CMK (cell line): ENCODE results near the gene HIVEP3.

ENCODE experiments used
- DNase-seq: peaks from one replicate; pipeline ENCODE4 v3.0.0-alpha.2; 2010; ENCODE audit warnings: low read depth

The HIVEP3 gene

GRCh38 chr1:41648844-41649243, 269.9 kb downstream of the HIVEP3 start:
- no peak for DNase-seq

- no peak for DNase-seq
These were observed 270.5 kb downstream of the HIVEP3 start for GRCh38 chr1:41648230-41648629.

DNA sequence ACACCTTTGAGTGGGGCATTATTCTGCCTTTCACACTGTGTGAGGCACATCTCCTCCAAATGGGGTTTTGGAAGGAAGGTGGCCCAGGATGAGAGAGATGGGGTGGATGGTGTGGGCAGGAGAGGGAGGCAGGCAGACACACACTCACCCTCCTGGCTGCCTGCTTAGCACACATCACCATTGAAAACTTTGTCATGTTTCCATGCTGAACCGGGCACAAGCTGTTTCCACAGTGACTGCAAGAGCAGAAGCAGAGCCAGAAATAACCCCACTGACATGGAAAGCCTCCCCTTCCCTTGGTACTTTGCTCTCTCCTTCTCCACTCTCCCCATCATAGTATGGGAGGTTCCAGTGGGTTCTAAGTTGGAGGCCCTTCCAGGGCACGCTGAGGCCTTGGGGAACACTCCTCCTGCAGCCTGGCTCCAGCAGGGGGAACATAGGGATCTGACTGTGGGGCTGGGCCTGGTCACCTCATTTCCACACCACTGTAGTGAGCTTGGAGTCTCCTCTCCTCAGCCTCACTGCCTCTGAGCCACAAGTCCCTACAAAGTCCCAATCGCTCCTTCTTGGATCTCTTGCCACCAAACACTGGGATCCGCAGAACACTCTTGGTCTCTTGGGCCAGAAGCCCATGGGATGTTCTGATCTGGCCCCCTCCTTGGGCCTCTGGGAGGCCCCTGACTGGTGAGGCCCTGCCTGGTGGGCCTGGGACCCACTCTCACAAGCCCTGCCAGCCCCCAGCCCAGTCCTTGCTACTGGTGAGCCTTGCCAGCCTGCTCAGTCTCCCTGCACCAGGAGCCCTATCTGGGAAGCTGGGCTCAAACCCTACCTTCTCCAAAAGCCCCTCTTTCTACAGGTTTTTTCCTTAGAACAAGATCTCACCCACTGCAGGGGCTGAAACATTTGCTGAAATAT, 271.2 kb downstream of the HIVEP3 start:
- no peak for DNase-seq

- DNase-seq = no peak
These were observed 272.5 kb downstream of the HIVEP3 start for GRCh38 chr1:41646186-41646585.

DNA sequence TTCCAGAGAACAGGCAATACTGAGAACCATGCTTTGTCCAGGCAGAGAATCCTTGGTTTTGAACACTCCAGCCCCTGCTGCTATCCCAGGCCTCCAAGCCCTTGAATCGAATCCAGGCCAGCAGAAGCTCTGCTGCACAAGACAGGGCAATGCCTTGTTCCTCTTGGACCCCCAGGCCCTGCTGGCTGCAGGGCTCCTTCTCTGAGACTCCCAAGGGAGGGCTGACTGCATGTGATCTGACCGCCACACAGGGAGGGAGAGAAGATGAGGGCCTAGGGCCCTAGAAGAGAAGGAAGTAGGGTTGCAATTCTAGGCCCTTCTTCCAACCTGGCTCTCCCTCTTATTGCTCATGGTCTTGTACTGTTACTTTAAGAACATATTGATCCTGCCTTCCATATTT, 273.7 kb downstream of the HIVEP3 start:
- no peak for DNase-seq

DNA sequence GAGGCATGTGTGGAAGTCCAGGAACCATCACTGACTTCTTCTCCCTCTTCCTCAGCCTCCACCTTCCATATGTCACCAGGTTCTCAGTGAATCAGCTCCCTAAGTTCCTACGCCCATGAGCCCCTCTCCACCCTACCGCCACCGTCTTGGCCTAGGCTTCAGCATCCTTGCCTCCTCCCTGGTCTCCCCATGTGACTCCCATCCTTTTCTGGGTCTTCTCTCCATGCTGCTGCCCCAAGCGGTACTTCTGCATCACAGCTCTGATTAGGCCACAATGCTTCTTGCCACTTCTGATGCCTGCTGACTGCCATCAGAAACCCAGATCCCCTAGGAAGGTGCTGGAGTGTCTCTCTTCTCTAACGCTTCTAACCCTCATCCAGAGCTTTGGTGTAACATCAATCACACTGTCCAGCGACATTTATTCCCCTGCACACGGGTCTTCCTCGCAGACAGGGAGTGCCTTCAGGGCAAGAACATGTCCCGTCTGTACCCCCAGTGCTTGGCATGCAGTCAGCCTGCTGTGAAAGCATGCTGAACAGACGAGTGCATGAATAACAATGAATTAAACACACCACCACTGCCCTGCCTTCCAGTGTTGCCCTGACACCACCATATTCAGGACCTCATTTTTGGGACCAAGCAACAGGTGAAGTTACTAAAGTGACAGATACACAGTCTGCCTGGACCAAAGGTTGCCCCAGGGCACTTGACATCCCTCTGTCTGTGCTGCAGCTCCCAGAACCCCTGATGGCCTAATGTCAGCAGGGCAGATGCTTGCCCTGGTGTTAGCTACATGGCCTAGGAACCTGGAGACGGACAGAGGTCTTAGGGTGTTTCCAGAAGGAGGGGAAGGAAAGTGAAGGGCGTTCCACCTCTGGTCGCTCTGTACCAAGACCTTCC, 275.6 kb downstream of the HIVEP3 start:
- DNase-seq = no peak

- no peak for DNase-seq
These were observed 276.7 kb downstream of the HIVEP3 start for GRCh38 chr1:41641941-41642527.

GRCh38 chr1:41641475-41641814, 277.3 kb downstream of the HIVEP3 start:
- DNase-seq = no peak

- DNase-seq = no peak
These were observed 277.8 kb downstream of the HIVEP3 start for GRCh38 chr1:41640756-41641474.

DNA sequence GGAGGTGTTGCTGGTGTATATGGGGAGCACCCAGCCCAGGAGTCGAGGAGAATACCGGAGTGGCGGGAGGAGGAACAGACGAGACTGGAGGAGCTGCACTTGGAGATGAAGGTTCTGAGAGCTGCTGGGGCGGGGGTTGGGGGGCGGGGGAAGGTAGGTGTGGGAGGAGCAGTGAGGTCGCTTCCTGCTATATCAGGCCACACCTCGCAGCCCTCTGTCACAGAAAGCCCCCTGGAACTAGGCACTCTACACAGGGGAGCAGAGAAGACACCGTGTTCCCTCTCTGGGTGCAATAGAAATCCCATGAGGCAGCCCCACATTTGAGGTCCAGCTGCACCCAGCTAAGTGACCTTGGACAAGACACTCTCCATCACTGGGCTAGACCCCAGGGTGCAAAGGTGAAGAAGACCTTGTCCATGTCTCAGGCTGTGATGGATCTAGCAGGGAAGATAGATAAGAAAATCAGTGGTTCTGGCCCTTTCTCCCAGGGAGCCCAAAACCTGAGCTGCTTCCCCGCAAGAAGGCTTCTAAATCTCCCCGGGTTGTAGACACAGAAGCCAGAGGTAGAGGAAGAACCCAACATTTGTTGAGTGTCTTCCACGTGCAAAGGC, 278.5 kb downstream of the HIVEP3 start:
- no peak for DNase-seq

DNA sequence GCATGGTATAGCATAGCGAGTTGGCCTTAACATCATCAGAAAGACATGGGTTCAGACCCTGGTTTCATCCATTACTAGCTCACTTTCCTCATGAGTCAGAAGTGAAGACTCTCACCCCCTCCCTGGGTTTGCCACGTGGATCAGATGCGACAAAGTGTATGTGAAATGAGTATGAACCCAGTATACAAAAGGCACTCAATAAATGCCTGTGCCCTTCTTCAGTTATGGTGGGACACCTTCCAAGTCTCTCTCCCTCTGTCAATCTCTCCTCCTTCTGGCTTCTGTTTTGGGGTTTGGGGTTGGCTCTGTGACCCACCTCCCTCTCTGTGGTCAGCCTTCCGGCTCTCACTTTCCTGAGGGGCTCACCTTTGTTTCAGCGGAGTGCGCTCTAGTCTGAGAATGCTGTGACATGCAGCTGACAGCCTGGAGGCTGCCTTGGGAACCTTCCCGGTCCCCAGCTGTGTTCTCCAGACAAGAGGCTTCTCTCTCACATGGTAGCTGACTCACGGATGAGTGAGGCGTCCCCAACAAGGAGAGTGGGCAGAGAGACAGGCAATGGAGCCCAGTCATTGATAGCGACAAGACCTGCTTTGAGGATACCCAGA, 279.3 kb downstream of the HIVEP3 start:
- DNase-seq = no peak

- DNase-seq = no peak
These were observed 280.4 kb downstream of the HIVEP3 start for GRCh38 chr1:41638086-41639024.

- no peak for DNase-seq
These were observed 281.4 kb downstream of the HIVEP3 start for GRCh38 chr1:41637367-41637766.

DNA sequence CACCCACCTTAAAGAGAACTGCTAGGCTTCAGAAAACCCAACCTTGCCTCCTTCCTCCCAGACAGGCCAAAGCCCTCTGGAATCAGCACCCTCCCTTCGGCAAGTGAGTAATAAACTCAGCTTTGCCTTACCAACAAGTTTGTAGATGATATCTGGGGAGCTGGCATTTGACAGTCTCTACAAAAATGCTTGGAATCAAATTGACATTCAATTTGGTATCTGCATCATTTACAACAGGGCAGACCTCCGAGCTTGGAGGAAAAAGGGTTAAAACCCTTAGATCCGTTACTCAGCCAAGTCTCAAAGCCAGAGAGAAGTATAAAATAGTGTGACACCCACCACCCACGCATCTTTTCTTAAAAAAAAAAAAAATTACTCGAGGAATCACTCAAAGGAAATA, 285.0 kb downstream of the HIVEP3 start:
- DNase-seq = no peak

DNA sequence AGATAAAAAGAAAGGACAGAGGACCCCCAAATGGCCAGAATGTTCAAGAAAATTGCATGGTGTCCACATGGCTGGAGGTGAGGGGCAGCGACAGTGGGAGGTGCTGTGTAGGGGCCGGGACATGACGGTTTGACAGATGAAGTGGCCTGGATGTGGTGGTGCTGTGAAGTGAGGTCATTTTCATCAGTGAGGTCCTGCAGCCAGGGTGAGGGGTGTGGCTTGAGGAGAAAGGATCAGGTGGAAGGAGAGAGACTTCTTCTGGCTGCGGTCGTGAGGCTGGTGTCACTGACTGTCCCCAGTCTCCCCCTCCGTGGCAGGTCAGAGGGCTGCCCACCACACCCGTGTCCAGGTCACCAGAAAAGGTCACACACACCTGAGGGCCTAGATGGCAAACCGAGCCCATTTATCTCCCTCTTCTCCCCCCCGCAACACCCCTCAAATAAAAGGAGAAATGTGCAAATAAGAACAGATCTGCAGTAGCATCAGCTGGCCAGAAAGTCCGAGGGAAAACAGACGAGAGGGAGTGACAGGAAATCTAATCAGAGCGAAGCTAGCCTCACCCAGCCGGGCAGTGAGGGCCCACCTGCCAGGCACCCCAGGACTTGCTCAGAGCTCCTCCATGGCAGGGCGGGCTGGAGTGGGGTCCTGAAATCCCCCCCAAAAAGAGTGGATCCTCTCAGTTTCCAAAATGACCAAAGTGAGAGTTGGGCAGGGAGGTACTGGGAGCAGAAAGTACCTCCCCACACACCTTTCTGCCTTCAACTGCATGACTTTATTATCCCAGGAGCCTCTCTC, 285.7 kb downstream of the HIVEP3 start:
- no peak for DNase-seq

GRCh38 chr1:41631971-41632370, 286.8 kb downstream of the HIVEP3 start:
- no peak for DNase-seq

DNA sequence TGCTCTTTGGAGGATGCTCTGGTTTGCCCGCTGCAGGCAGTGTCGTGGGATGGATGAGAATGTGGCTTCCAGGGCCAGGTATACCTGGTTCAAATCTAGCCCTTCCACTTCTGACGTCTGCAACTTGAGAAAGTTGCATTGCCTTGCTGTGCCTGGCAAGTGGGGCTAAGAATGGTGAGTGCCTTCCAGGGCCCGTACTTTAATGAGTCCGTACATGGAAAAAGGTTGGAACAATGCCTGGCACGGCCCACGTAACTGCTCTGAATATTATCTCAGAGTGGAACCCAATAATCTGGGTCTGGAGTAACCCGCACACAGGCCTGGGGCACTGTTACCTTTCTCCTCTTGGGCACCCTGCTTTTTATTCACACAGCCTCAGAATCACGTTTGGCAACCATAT, 287.6 kb downstream of the HIVEP3 start:
- no peak for DNase-seq

GRCh38 chr1:41629571-41629970, 289.2 kb downstream of the HIVEP3 start:
- DNase-seq = no peak

GRCh38 chr1:41629141-41629540, 289.6 kb downstream of the HIVEP3 start:
- no peak for DNase-seq
